ENCODE results near the gene PGAP3. TPM values are rescaled to one million over a fixed set of nuclear protein-coding genes. Genes with fewer than 3 reads are reported as not detected.

Gene PGAP3
- total RNA-seq, 1 experiment from 2014 or later = 29.0 TPM

GRCh38 chr17:39643271-39643670 is 44.6 kb downstream of the PGAP3 start:
- Histone ChIP-seq H4K8ac (replicated peaks; ENCODE audit: insufficient read length, low read depth, low read length) (no peak overlapping the region), H4K20me1 (ENCODE audit: control insufficient read depth, insufficient read depth, insufficient read length) (no peaks in the 10 kb centered on the region), H3K23ac (ENCODE audit: insufficient read length, low read depth, low read length) (no peak overlapping the region), H3K9ac (ENCODE audit: extremely low read depth, insufficient read length, low read length) (no peak overlapping the region), H2BK20ac (ENCODE audit: low read depth, low read length, poor library complexity, severe bottlenecking) (no peak overlapping the region), H2BK120ac (ENCODE audit: low read depth, low read length, poor library complexity, severe bottlenecking) (no peak overlapping the region), H3K14ac (ENCODE audit: insufficient read depth, low read length) (no peak overlapping the region), H3K4me1 (ENCODE audit: insufficient read depth, low read length) (no peaks in the 10 kb centered on the region; the same call in 1 of the 2 replicates), H3K4me2 (ENCODE audit: insufficient read depth, insufficient read length, low read length) (no peak overlapping the region), H2AFZ (ENCODE audit: low read length) (no peak overlapping the region), H2BK12ac (ENCODE audit: insufficient read length, low read depth, low read length) (no peak overlapping the region), H3T11ph (ENCODE audit: low read length) (no peak overlapping the region), H2BK5ac (ENCODE audit: insufficient read length, low read length) (no peak overlapping the region), H3K56ac (ENCODE audit: insufficient read length, low read depth, low read length) (no peak overlapping the region), H3K9me3 (ENCODE audit: control insufficient read depth, low read depth, low read length) (no peaks in the 10 kb centered on the region), H3K23me2 (ENCODE audit: insufficient read length, low read depth, low read length, poor library complexity, severe bottlenecking) (peaks cover 3% of the 10 kb centered on the region), H2BK15ac (ENCODE audit: low read depth, low read length) (no peak overlapping the region), H3K79me2 (ENCODE audit: insufficient read depth, low read length) (no peaks in the 10 kb centered on the region; the same call in 1 of the 2 replicates), H3K18ac (ENCODE audit: insufficient read length, low read depth, low read length) (no peak overlapping the region), H3K27ac (ENCODE audit: insufficient read length, low read depth, low read length) (no peak overlapping the region), H4K91ac (ENCODE audit: insufficient read length, low read depth, low read length) (no peak overlapping the region), H4K5ac (ENCODE audit: insufficient read length, low read depth, low read length) (no peak overlapping the region), H3K27me3 (ENCODE audit: insufficient read depth, low read length) (no peaks in the 10 kb centered on the region), H3K79me1 (ENCODE audit: insufficient read depth, low read depth, low read length, poor library complexity, severe bottlenecking) (no peaks in the 10 kb centered on the region), H2AK5ac (ENCODE audit: insufficient read length, low read length) (no peak overlapping the region), H3K4ac (ENCODE audit: low read depth, low read length) (no peak overlapping the region)
- peaks cover 0 to 5% (median 0%) of the 10 kb centered on the region in 3 experiments; a peak in 4 of 7 replicates for H3K36me3 Mint-ChIP-seq (ENCODE audit: insufficient read depth in 1 of 3, low read depth in 3 of 3)
- no peak overlapping the region; a peak in 1 of 7 replicates for H3K27ac Mint-ChIP-seq
- no peak for TF ChIP-seq CTCF (conservative IDR thresholded peaks at IDR 0.05)
- H3K27me3 Mint-ChIP-seq (ENCODE audit: low read depth) = no peaks in the 10 kb centered on the region; the same call in 1 of the 2 replicates
- no peak overlapping the region for H3K4me3 Mint-ChIP-seq
- H3K9me3 Mint-ChIP-seq = no peaks in the 10 kb centered on the region
- WGBS (ENCODE audit: extremely low coverage, insufficient read length, low lambda C conversion rate) = no CpG with 5 or more reads among the region's 4 CpGs
- no peak for DNase-seq
- H3K4me1 Mint-ChIP-seq = peaks cover 51 to 56% of the 10 kb centered on the region in 2 experiments
